ENCODE data around the gene HOMER1. TPM values are rescaled to one million over a fixed set of nuclear protein-coding genes. Genes with fewer than 3 reads are reported as not detected.

HOMER1 gene
- polyA plus RNA-seq, 3 donors: 0.03 to 0.62 (median 0.04) TPM

DNA sequence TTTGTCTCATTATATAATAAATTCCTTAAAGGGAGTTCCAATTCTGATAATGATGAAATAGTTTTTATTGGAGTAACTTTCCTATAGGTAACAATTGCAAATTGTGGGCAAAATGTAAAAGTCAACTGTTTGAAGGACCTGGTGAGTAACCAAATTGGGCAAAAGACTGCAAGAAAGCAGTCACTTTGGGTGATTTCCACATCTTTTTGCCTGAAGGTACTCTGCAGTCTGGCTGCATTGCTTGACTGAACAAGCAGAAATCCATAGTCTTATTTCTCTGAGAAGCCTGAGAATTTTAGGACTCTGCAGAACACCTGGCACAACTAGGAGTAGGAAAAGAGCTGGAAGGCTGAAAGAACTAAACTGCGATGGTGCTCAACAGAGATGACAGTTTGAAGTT, 114.9 kb downstream of the HOMER1 start:
- Mint-ChIP-seq H3K36me3 (no peaks in the 10 kb centered on the region), H3K4me3 (no peak overlapping the region), H3K27ac (no peak overlapping the region), H3K27me3 (ENCODE audit: low read depth in 3 of 3) (peaks cover 0 to 1% (median 0%) of the 10 kb centered on the region in 3 donors), H3K4me1 (no peaks in the 10 kb centered on the region), H3K9me3 (no peaks in the 10 kb centered on the region)
- intact Hi-C loops (cut with micrococcal nuclease): no loop called here
- 100% methylated on average over 1 of the region's 1 CpG for WGBS (ENCODE audit: insufficient coverage)
- Histone ChIP-seq H3K9ac (ENCODE audit: insufficient read depth, low read length, poor library complexity, severe bottlenecking) (no peak overlapping the region), H3K79me2 (ENCODE audit: insufficient read depth, low read length) (no peaks in the 10 kb centered on the region), H3K27ac (ENCODE audit: low read depth in 1 of 2, low read length in 2 of 2) (no peak overlapping the region), H3K27me3 (ENCODE audit: control insufficient read depth in 2 of 2, insufficient read depth in 2 of 2, low read length in 2 of 2) (no peaks in the 10 kb centered on the region), H3K4me1 (ENCODE audit: control insufficient read depth in 1 of 2, insufficient read depth in 2 of 2, low read length in 2 of 2) (no peaks in the 10 kb centered on the region), H3K4me3 (replicated peaks in 1 of 3; ENCODE audit: low read depth in 2 of 3, low read length in 3 of 3) (no peak overlapping the region), H3K9me3 (replicated peaks in 1 of 2; ENCODE audit: control insufficient read depth in 1 of 2, insufficient read depth in 1 of 2, low read length in 2 of 2) (no peaks in the 10 kb centered on the region), H3K4me2 (replicated peaks; ENCODE audit: extremely low read depth, low read length, poor library complexity, severe bottlenecking) (no peak overlapping the region), H2AFZ (ENCODE audit: insufficient read depth, low read depth, low read length, poor library complexity, severe bottlenecking) (no peak overlapping the region), H3K36me3 (replicated peaks in 1 of 2; ENCODE audit: control insufficient read depth in 1 of 2, insufficient read depth in 2 of 2, low read length in 2 of 2) (no peaks in the 10 kb centered on the region), H4K20me1 (ENCODE audit: insufficient read depth, low read length) (no peaks in the 10 kb centered on the region)
- no peak for DNase-seq
- no peak for TF ChIP-seq CTCF (IDR thresholded peaks at IDR 0.05)

- H3K36me3 ChIP-seq (replicated peaks in 1 of 2; ENCODE audit: control insufficient read depth in 1 of 2, insufficient read depth in 2 of 2, low read length in 2 of 2): no peaks in the 10 kb centered on the region
These were observed 116.9 kb downstream of the HOMER1 start for GRCh38 chr5:79397080-79397479.

More at GRCh38 chr5:79397080-79397479, 116.9 kb downstream of the HOMER1 start:
- H3K27me3 ChIP-seq (ENCODE audit: control insufficient read depth in 2 of 2, insufficient read depth in 2 of 2, low read length in 2 of 2): no peaks in the 10 kb centered on the region
- DNase-seq: no peak
- Mint-ChIP-seq H3K36me3 (no peaks in the 10 kb centered on the region), H3K27me3 (ENCODE audit: low read depth in 3 of 3) (peaks cover 0 to 1% (median 0%) of the 10 kb centered on the region in 3 donors), H3K4me1 (no peaks in the 10 kb centered on the region), H3K4me3 (no peak overlapping the region), H3K9me3 (no peaks in the 10 kb centered on the region), H3K27ac (no peak overlapping the region)
- H3K79me2 ChIP-seq (ENCODE audit: insufficient read depth, low read length): no peaks in the 10 kb centered on the region
- no CpG with 5 or more reads among the region's 1 CpG for WGBS (ENCODE audit: insufficient coverage)
- intact Hi-C loops (cut with micrococcal nuclease): no loop called here
- H3K4me2 ChIP-seq (replicated peaks; ENCODE audit: extremely low read depth, low read length, poor library complexity, severe bottlenecking): no peak overlapping the region
- no peak for TF ChIP-seq CTCF (IDR thresholded peaks at IDR 0.05)
- H3K4me3 ChIP-seq (replicated peaks in 1 of 3; ENCODE audit: low read depth in 2 of 3, low read length in 3 of 3): no peak overlapping the region
- H3K27ac ChIP-seq (ENCODE audit: low read depth in 1 of 2, low read length in 2 of 2): no peak overlapping the region
- no peaks in the 10 kb centered on the region for H4K20me1 ChIP-seq (ENCODE audit: insufficient read depth, low read length)
- no peaks in the 10 kb centered on the region for H3K9me3 ChIP-seq (replicated peaks in 1 of 2; ENCODE audit: control insufficient read depth in 1 of 2, insufficient read depth in 1 of 2, low read length in 2 of 2)
- no peak overlapping the region for H3K9ac ChIP-seq (ENCODE audit: insufficient read depth, low read length, poor library complexity, severe bottlenecking)
- H3K4me1 ChIP-seq (ENCODE audit: control insufficient read depth in 1 of 2, insufficient read depth in 2 of 2, low read length in 2 of 2): no peaks in the 10 kb centered on the region
- H2AFZ ChIP-seq (ENCODE audit: insufficient read depth, low read depth, low read length, poor library complexity, severe bottlenecking): no peak overlapping the region

All from CD14-positive monocyte (primary cell).